ENCODE measurements around the gene VGLL4.

VGLL4 gene

DNA sequence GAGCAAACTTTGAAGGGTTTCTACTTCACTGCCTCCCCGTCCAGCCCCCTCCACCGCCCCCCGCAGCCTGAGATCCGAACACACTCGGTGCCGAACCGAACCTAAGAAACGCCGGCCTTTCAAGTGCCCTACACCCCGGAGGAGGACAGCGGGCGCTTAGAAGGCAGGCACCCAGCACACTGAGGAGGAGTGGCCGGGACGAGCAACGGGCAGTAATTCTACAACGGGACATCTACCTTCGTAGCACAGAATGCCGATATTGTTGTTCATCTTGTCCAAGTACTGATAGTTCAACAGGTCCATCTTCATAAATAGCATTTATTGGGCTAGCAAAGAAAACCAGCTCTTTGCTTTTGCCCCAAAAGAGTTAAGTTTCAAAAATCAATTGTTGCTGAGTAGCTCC lies 513 bp downstream of the VGLL4 start:
- Histone ChIP-seq H3K79me2 (ENCODE audit: control insufficient read depth, insufficient read depth, low read length, poor library complexity) (peaks cover 23% of the 10 kb centered on the region), H3K9me3 (ENCODE audit: insufficient read depth, low read depth, low read length) (no peaks in the 10 kb centered on the region), H3K14ac (ENCODE audit: low read length) (peak overlapping the region; percentile 95), H3K27me3 (ENCODE audit: insufficient read depth, low read length) (no peaks in the 10 kb centered on the region), H3K27ac (ENCODE audit: low read depth, low read length) (peak overlapping the region; percentile 88), H3K23ac (ENCODE audit: low read length) (no peak overlapping the region), H4K91ac (ENCODE audit: low read depth, low read length) (peak overlapping the region; percentile 93), H3K4me2 (ENCODE audit: low read length) (peak overlapping the region; percentile 66), H4K8ac (ENCODE audit: low read depth, low read length) (peak overlapping the region; percentile 96), H3K79me1 (ENCODE audit: low read length) (peaks cover 11% of the 10 kb centered on the region), H2AK5ac (ENCODE audit: low read length) (peak overlapping the region; percentile 76), H3K4me3 (ENCODE audit: low read depth, low read length) (peak overlapping the region; percentile 83), H2BK5ac (ENCODE audit: low read depth, low read length, poor library complexity) (peak overlapping the region; percentile 95), H2AFZ (ENCODE audit: insufficient read depth, low read length, poor library complexity) (peak overlapping the region; percentile 71), H2BK12ac (ENCODE audit: low read length) (no peak overlapping the region), H3K36me3 (ENCODE audit: control insufficient read depth in 1 of 2, insufficient read depth in 2 of 2, low read length in 2 of 2) (peaks cover 0 to 2% of the 10 kb centered on the region in 2 experiments), H4K12ac (ENCODE audit: low read depth, low read length) (peak overlapping the region; percentile 63), H2BK120ac (ENCODE audit: insufficient read depth, low read length, poor library complexity) (peak overlapping the region; percentile 61), H3K9ac (ENCODE audit: low read length) (peak overlapping the region; percentile 89), H3K18ac (ENCODE audit: low read length) (peak overlapping the region; percentile 88), H3K4me1 (ENCODE audit: control insufficient read depth in 1 of 2, insufficient read depth in 2 of 2, low read length in 2 of 2) (peaks cover 14 to 19% of the 10 kb centered on the region in 2 experiments), H3K4ac (ENCODE audit: low read depth, low read length) (peak overlapping the region; percentile 87)
- no CpG with 5 or more reads among the region's 18 CpGs for WGBS (ENCODE audit: extremely low coverage, insufficient coverage, insufficient read length)
- DNase-seq: peak in 1 of 2 donors; percentile 29

DNA sequence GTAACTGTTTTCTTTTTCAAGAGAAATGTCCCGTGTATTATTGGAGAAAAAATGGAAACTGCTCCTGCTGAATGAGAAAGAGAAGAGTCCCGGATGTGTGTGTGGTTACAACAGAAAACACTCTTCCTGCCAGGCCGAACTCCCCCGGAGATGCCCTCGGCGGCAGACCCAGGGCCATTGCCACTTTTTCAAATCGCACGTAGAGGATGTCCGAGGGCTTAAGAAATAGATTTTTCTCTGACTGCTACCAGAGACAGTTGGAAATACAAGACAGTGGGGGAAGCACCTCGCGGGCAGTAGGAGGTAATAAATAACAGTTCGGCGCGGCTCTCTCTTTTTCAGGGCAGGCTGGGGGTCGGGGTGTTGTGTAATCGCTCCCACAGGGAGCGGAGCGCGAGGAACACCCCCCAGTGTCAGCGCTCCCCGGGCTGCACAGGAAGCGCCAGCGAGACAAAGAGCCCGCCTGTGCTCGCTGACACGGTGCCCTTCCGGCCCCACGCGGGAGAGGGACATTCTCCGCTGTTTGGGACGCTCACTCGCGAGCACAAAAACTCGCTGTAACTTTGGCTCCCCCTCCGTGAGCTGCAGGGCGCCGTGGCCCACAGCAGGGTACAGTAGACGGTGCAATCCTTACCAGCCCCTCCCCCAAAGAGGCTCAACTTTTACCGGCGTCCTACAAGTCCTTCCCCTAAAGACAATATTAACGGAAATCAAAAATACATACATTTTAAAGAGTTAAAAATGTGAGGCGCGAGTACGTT lies 1.1 kb downstream of the VGLL4 start:
- no peak for DNase-seq
- Histone ChIP-seq H3K27me3 (ENCODE audit: insufficient read depth, low read length) (no peaks in the 10 kb centered on the region), H3K14ac (ENCODE audit: low read length) (peak overlapping the region; percentile 97), H3K79me1 (ENCODE audit: low read length) (peaks cover 11% of the 10 kb centered on the region), H2BK5ac (ENCODE audit: low read depth, low read length, poor library complexity) (peak overlapping the region; percentile 95), H3K4me1 (ENCODE audit: control insufficient read depth in 1 of 2, insufficient read depth in 2 of 2, low read length in 2 of 2) (peaks cover 16 to 21% of the 10 kb centered on the region in 2 experiments), H3K36me3 (ENCODE audit: control insufficient read depth in 1 of 2, insufficient read depth in 2 of 2, low read length in 2 of 2) (peaks cover 0 to 2% of the 10 kb centered on the region in 2 experiments), H3K79me2 (ENCODE audit: control insufficient read depth, insufficient read depth, low read length, poor library complexity) (peaks cover 25% of the 10 kb centered on the region), H4K12ac (ENCODE audit: low read depth, low read length) (peak overlapping the region; percentile 96), H4K91ac (ENCODE audit: low read depth, low read length) (peak overlapping the region; percentile 93), H3K4me3 (ENCODE audit: low read depth, low read length) (peak overlapping the region; percentile 83), H3K23ac (ENCODE audit: low read length) (no peak overlapping the region), H3K4ac (ENCODE audit: low read depth, low read length) (peak overlapping the region; percentile 99), H2BK120ac (ENCODE audit: insufficient read depth, low read length, poor library complexity) (peak overlapping the region; percentile 88), H3K4me2 (ENCODE audit: low read length) (peak overlapping the region; percentile 66), H2AK5ac (ENCODE audit: low read length) (peak overlapping the region; percentile 90), H3K9ac (ENCODE audit: low read length) (peak overlapping the region; percentile 89), H3K18ac (ENCODE audit: low read length) (peak overlapping the region; percentile 99), H2BK12ac (ENCODE audit: low read length) (peak overlapping the region; percentile 39), H4K8ac (ENCODE audit: low read depth, low read length) (peak overlapping the region; percentile 96), H2AFZ (ENCODE audit: insufficient read depth, low read length, poor library complexity) (peak overlapping the region; percentile 74), H3K27ac (ENCODE audit: low read depth, low read length) (peak overlapping the region; percentile 88), H3K9me3 (ENCODE audit: insufficient read depth, low read depth, low read length) (no peaks in the 10 kb centered on the region)
- WGBS (ENCODE audit: extremely low coverage, insufficient coverage, insufficient read length): no CpG with 5 or more reads among the region's 44 CpGs

DNA sequence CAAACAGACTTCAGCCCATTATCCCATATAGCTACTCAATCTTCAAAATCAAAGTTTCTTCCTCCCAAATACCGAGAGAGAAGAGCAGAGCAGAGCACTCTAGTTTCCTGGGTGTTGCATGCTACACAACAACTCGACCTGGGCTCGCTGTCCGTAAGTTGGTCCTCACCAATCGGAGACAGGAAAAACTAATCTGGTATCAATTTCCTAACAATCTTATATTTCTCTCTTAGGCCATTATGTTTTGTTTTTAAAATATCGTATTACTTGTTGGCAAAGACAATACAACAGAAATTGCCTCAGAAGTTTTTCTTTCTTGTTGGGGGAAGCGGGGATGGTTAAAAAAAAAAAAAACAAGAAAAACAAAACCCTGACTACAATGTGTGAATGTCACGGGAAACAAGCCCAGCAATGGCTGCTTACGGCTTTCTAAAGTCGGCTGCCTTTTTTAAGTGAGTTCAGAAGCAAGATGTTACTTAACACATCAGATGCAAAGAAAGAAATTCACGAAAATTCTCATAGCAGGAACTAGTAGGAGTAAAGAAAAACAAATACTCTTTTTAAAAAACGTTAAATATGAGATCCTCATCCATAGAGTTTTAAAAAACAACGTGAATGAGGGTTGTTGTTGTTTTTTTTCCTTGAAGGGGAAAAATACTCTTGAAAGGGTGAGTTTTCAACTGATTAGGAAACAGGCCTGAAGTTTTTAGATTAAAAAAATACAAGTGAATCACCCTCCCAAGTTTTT lies 1.9 kb downstream of the VGLL4 start:
- Histone ChIP-seq H2BK120ac (ENCODE audit: insufficient read depth, low read length, poor library complexity) (no peak overlapping the region), H3K79me1 (ENCODE audit: low read length) (peaks cover 11% of the 10 kb centered on the region), H3K27me3 (ENCODE audit: insufficient read depth, low read length) (no peaks in the 10 kb centered on the region), H2AK5ac (ENCODE audit: low read length) (no peak overlapping the region), H2BK12ac (ENCODE audit: low read length) (no peak overlapping the region), H3K27ac (ENCODE audit: low read depth, low read length) (peak overlapping the region; percentile 88), H3K9ac (ENCODE audit: low read length) (peak overlapping the region; percentile 66), H3K4ac (ENCODE audit: low read depth, low read length) (peak overlapping the region; percentile 88), H3K4me2 (ENCODE audit: low read length) (peak overlapping the region; percentile 74), H3K23ac (ENCODE audit: low read length) (no peak overlapping the region), H3K36me3 (ENCODE audit: control insufficient read depth in 1 of 2, insufficient read depth in 2 of 2, low read length in 2 of 2) (peaks cover 0 to 2% of the 10 kb centered on the region in 2 experiments), H3K4me3 (ENCODE audit: low read depth, low read length) (peak overlapping the region; percentile 41), H4K8ac (ENCODE audit: low read depth, low read length) (no peak overlapping the region), H2BK5ac (ENCODE audit: low read depth, low read length, poor library complexity) (no peak overlapping the region), H3K9me3 (ENCODE audit: insufficient read depth, low read depth, low read length) (no peaks in the 10 kb centered on the region), H3K14ac (ENCODE audit: low read length) (no peak overlapping the region), H4K91ac (ENCODE audit: low read depth, low read length) (no peak overlapping the region), H3K79me2 (ENCODE audit: control insufficient read depth, insufficient read depth, low read length, poor library complexity) (peaks cover 25% of the 10 kb centered on the region), H3K4me1 (ENCODE audit: control insufficient read depth in 1 of 2, insufficient read depth in 2 of 2, low read length in 2 of 2) (peaks cover 16 to 21% of the 10 kb centered on the region in 2 experiments), H4K12ac (ENCODE audit: low read depth, low read length) (no peak overlapping the region), H3K18ac (ENCODE audit: low read length) (no peak overlapping the region), H2AFZ (ENCODE audit: insufficient read depth, low read length, poor library complexity) (no peak overlapping the region)
- no peak for DNase-seq
- WGBS (ENCODE audit: extremely low coverage, insufficient coverage, insufficient read length): no CpG with 5 or more reads among the region's 13 CpGs

DNA sequence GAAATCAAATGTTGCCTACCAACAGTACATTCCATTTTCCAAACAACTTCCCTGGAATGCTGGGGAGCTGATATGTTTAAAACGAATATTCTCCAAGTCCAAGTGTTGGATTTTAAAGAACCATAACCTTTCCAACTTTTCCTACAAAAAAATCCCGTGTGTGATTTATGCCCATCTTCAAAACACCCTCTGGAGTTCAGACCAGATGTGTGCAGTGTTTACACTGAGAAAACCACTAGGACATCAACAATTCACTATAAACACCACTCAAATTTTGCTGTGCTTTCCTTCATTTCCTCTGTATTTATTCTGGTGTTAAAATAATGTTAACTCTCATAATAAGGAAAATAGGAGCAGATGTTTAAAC lies 2.4 kb downstream of the VGLL4 start:
- Histone ChIP-seq H3K79me1 (ENCODE audit: low read length) (peaks cover 11% of the 10 kb centered on the region), H3K27ac (ENCODE audit: low read depth, low read length) (no peak overlapping the region), H3K36me3 (ENCODE audit: control insufficient read depth in 1 of 2, insufficient read depth in 2 of 2, low read length in 2 of 2) (peaks cover 0 to 2% of the 10 kb centered on the region in 2 experiments), H3K14ac (ENCODE audit: low read length) (no peak overlapping the region), H3K4me2 (ENCODE audit: low read length) (peak overlapping the region; percentile 74), H3K27me3 (ENCODE audit: insufficient read depth, low read length) (no peaks in the 10 kb centered on the region), H3K4ac (ENCODE audit: low read depth, low read length) (no peak overlapping the region), H2BK5ac (ENCODE audit: low read depth, low read length, poor library complexity) (no peak overlapping the region), H4K12ac (ENCODE audit: low read depth, low read length) (no peak overlapping the region), H3K9ac (ENCODE audit: low read length) (no peak overlapping the region), H4K91ac (ENCODE audit: low read depth, low read length) (no peak overlapping the region), H3K23ac (ENCODE audit: low read length) (no peak overlapping the region), H2BK12ac (ENCODE audit: low read length) (no peak overlapping the region), H4K8ac (ENCODE audit: low read depth, low read length) (no peak overlapping the region), H2BK120ac (ENCODE audit: insufficient read depth, low read length, poor library complexity) (no peak overlapping the region), H2AK5ac (ENCODE audit: low read length) (no peak overlapping the region), H3K9me3 (ENCODE audit: insufficient read depth, low read depth, low read length) (no peaks in the 10 kb centered on the region), H3K4me3 (ENCODE audit: low read depth, low read length) (no peak overlapping the region), H2AFZ (ENCODE audit: insufficient read depth, low read length, poor library complexity) (no peak overlapping the region), H3K4me1 (ENCODE audit: control insufficient read depth in 1 of 2, insufficient read depth in 2 of 2, low read length in 2 of 2) (peaks cover 16 to 21% of the 10 kb centered on the region in 2 experiments), H3K18ac (ENCODE audit: low read length) (no peak overlapping the region), H3K79me2 (ENCODE audit: control insufficient read depth, insufficient read depth, low read length, poor library complexity) (peaks cover 25% of the 10 kb centered on the region)
- no CpG with 5 or more reads among the region's 2 CpGs for WGBS (ENCODE audit: extremely low coverage, insufficient coverage, insufficient read length)
- DNase-seq: no peak
